ENCODE measurements around the gene CYTH3. TPM values are rescaled to one million over a fixed set of nuclear protein-coding genes. Genes with fewer than 3 reads are reported as not detected.
"Not testable (repeated sequence)": the region's sequence is repeated elsewhere in the genome, so short reads cannot be mapped to it uniquely, and the experiment has no call there.

CYTH3 gene, protein sequence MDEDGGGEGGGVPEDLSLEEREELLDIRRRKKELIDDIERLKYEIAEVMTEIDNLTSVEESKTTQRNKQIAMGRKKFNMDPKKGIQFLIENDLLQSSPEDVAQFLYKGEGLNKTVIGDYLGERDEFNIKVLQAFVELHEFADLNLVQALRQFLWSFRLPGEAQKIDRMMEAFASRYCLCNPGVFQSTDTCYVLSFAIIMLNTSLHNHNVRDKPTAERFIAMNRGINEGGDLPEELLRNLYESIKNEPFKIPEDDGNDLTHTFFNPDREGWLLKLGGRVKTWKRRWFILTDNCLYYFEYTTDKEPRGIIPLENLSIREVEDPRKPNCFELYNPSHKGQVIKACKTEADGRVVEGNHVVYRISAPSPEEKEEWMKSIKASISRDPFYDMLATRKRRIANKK
- total RNA-seq: 1 to 10 TPM; 1.6 to 2.0 TPM

- Mint-ChIP-seq H3K27ac (no peak within 1 kb of the TSS), H3K4me1 (ENCODE audit: low read depth) (peaks cover 15% of the 10 kb centered on the region), H3K4me3 (peak within 1 kb of the TSS; percentile 80), H3K36me3 (no peaks in the 10 kb centered on the region), H3K9me3 (no peaks in the 10 kb centered on the region), H3K27me3 (peaks cover 26% of the 10 kb centered on the region)
- ChIA-PET POLR2A (interaction anchor here (1.2 kb wide), 1 partner anchor 51 kb away, joined by 5 read pairs; no protein-coding TSS in a partner anchor), CTCF (no interaction called here)
- peak; percentile 82 for DNase-seq
- intact Hi-C loops (cut with micrococcal nuclease): loop anchor here (5.0 kb wide), 1 partner anchor 50 kb away; no protein-coding TSS in a partner anchor
These were observed at the start of gene CYTH3 for GRCh38 chr7:6272481-6273323. TSS of gene CYTH3 (minus strand) at chr7:6272624. CDS start at chr7:6272507, 117 bp downstream.

DNA sequence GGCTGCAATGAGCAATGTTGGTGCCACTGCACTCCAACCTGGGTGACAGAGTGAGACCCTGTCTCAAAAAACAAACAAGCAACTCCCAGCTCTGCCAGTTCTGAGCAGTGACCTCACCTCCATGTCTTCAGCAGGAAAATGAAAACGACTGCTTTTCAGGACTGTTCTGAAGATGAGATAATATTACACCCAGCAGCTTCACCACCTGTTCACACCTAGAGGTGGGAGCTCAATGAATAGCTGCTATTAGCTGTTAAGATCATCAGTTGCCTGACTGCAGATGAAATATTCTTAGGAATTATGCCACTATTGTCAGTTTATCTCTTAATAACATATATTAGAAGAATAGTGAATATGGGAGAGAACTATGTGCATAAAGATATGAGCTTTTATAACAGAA is 48.4 kb upstream of the CYTH3 start:
- Mint-ChIP-seq H3K27me3 (no peaks in the 10 kb centered on the region), H3K27ac (no peak overlapping the region), H3K4me1 (ENCODE audit: low read depth) (peaks cover 2% of the 10 kb centered on the region), H3K9me3 (no peaks in the 10 kb centered on the region), H3K4me3 (no peak overlapping the region), H3K36me3 (no peaks in the 10 kb centered on the region)
- intact Hi-C loops (cut with micrococcal nuclease): loop anchor here (5.0 kb wide), 2 partner anchors 158 to 313 kb away; partner anchors contain the start of genes AIMP2 and PMS2
- ChIA-PET CTCF (interaction anchor here (0.6 to 1.1 kb wide), 4 partner anchors 9 to 336 kb away, joined by 3 to 4 read pairs (median 3); no protein-coding TSS in a partner anchor), POLR2A (no interaction called here)
- no peak for DNase-seq

DNA sequence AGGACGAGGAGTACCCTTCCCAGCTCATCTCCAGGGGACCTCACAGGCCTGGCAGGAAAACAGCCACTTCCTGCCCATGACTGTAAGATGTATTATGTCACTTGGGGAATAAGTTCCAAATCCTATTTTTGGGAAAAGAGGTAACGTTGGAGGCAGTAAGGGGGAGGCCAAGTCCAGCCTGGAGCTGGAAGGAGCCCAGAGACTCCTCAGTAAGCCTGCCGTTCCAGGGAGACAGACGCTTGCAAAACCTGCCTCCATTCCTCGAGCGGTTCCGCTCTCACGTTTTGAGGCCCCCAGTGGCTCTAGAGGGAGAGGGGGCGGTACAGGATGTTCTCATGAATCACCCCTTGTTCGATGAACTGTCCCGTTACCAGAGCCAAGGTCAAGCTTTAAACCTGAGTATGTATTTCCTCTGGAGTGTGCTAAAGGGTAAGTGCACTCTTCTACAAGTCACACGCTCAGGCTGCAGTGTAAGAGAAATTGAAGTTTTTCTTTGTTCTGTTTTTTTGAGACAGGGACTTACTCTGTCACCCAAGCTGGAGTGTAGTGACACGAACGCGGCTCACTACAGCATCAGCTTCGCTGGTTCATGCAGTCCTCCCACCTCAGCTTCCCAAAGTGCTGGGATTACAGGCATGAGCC is 45.5 kb upstream of the CYTH3 start:
- POLR2A ChIA-PET: no interaction called here
- Mint-ChIP-seq H3K36me3 (no peaks in the 10 kb centered on the region), H3K4me1 (ENCODE audit: low read depth) (no peaks in the 10 kb centered on the region), H3K27me3 (no peaks in the 10 kb centered on the region), H3K4me3 (no peak overlapping the region), H3K27ac (no peak overlapping the region), H3K9me3 (no peaks in the 10 kb centered on the region)
- CTCF ChIA-PET: interaction anchor here (0.7 kb wide), 1 partner anchor 97 kb away, joined by 3 read pairs; no protein-coding TSS in a partner anchor
- intact Hi-C loops (cut with micrococcal nuclease): no loop called here
- DNase-seq: no peak

- Mint-ChIP-seq H3K4me3 (no peak overlapping the region), H3K36me3 (no peaks in the 10 kb centered on the region), H3K9me3 (no peaks in the 10 kb centered on the region), H3K27ac (no peak overlapping the region), H3K27me3 (no peaks in the 10 kb centered on the region), H3K4me1 (ENCODE audit: low read depth) (no peaks in the 10 kb centered on the region)
- DNase-seq: no peak
- ChIA-PET CTCF (no interaction called here), POLR2A (no interaction called here)
- intact Hi-C loops (cut with micrococcal nuclease): no loop called here
These were observed 43.8 kb upstream of the CYTH3 start for GRCh38 chr7:6316226-6316625.

DNA sequence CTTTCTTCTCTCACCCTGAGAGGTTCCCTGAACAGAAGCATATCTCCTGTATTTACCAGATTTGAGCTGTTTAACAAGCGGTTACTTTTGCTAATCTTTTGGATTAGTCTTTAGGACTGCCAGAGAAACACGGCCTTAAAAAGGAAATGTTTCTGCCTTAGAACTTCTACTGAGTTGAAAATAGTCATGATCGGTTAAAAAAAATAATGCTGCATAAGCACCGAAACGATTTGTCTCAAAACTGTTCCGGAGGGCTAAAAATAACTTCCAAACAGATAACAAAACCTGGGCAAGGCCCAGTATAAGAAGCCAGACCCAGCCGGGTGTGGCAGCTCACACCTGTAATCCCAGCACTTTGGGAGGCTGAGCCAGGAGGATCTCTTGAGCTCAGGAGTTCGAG is 43.3 kb upstream of the CYTH3 start:
- CTCF ChIA-PET: no interaction called here
- POLR2A ChIA-PET: no interaction called here
- Mint-ChIP-seq H3K4me3 (no peak overlapping the region), H3K9me3 (no peaks in the 10 kb centered on the region), H3K27me3 (no peaks in the 10 kb centered on the region), H3K4me1 (ENCODE audit: low read depth) (no peaks in the 10 kb centered on the region), H3K27ac (no peak overlapping the region), H3K36me3 (no peaks in the 10 kb centered on the region)
- intact Hi-C loops (cut with micrococcal nuclease): no loop called here
- DNase-seq: no peak

- ChIA-PET POLR2A (no interaction called here), CTCF (no interaction called here)
These were observed 38.0 kb upstream of the CYTH3 start for GRCh38 chr7:6310271-6310993.

DNA sequence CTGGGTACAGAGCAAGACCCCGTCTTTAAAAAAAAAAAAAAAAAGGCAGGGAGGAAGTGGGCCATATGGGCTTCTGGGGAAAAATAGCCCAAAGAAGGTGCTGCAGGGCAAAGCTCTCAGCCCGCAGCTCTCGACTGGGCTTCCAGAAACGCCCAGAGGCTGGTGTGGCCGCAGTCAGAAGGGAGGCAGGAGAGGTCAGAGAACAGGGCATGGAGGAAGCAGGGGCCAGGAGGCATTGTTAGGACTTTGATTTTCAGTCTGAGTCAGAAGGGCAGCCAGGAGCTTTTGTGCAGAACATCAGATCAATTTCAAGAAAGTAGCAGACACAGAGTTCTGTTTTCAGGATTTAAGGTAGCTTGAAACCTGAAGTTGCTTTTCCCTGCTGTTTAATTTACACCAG is 35.3 kb upstream of the CYTH3 start:
- Mint-ChIP-seq H3K27ac (no peak overlapping the region), H3K36me3 (no peaks in the 10 kb centered on the region), H3K4me1 (ENCODE audit: low read depth) (no peaks in the 10 kb centered on the region), H3K4me3 (no peak overlapping the region), H3K9me3 (no peaks in the 10 kb centered on the region), H3K27me3 (no peaks in the 10 kb centered on the region)
- DNase-seq: no peak
- intact Hi-C loops (cut with micrococcal nuclease): no loop called here
- ChIA-PET POLR2A (no interaction called here), CTCF (no interaction called here)

More at GRCh38 chr7:6310271-6310993, 38.0 kb upstream of the CYTH3 start:
- H3K36me3 Mint-ChIP-seq: no peaks in the 10 kb centered on the region
- H3K27ac Mint-ChIP-seq: no peak overlapping the region
- no peaks in the 10 kb centered on the region for H3K9me3 Mint-ChIP-seq
- H3K4me1 Mint-ChIP-seq (ENCODE audit: low read depth): no peaks in the 10 kb centered on the region
- no peak overlapping the region for H3K4me3 Mint-ChIP-seq
- intact Hi-C loops (cut with micrococcal nuclease): no loop called here
- H3K27me3 Mint-ChIP-seq: no peaks in the 10 kb centered on the region
- DNase-seq: no peak

DNA sequence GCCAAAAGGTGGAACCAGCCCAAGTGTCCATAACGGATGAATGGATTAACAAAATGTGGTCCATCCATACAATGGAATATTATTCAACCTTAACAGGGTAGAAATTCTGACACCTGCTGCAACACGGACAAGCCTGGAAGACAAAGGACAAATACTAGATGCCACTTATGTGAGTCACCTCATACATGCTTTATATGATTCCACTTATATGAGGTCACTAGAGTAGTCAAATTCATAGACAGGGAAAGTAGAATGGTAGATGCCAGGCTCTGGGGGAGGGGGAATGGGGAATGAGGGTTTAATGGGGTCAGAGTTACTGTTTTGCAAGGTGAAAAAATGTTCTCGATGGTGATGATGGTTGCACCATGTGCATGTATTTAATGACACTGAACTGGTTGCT is 34.0 kb upstream of the CYTH3 start:
- Mint-ChIP-seq H3K36me3 (no peaks in the 10 kb centered on the region), H3K9me3 (no peaks in the 10 kb centered on the region), H3K27ac (no peak overlapping the region), H3K4me1 (ENCODE audit: low read depth) (no peaks in the 10 kb centered on the region), H3K27me3 (no peaks in the 10 kb centered on the region), H3K4me3 (no peak overlapping the region)
- DNase-seq: no peak
- POLR2A ChIA-PET: no interaction called here
- intact Hi-C loops (cut with micrococcal nuclease): no loop called here
- CTCF ChIA-PET: no interaction called here

DNA sequence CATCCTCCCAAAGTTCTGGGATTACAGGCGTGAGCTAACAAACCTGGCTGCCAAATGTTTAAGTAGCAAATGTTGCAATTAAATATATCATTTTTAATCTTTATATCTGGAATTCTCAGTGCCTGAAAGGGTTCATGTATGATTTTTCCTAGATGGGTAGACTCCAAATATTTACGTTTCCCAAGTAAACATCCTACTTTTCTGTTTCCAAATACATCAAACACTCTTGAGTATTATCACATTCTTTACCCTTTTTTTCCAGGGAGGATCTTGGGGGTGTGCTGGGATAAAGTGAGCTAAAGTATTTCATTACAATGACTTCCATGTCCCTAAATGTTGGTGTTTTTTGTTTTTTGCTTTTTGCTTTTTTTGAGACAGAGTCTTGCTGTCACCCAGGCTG is 32.9 kb upstream of the CYTH3 start:
- ChIA-PET CTCF (no interaction called here), POLR2A (no interaction called here)
- H3K36me3 Mint-ChIP-seq: no peaks in the 10 kb centered on the region
- no peaks in the 10 kb centered on the region for H3K9me3 Mint-ChIP-seq
- H3K4me3 Mint-ChIP-seq: no peak overlapping the region
- H3K27me3 Mint-ChIP-seq: no peaks in the 10 kb centered on the region
- DNase-seq: no peak
- no peaks in the 10 kb centered on the region for H3K4me1 Mint-ChIP-seq (ENCODE audit: low read depth)
- intact Hi-C loops (cut with micrococcal nuclease): no loop called here
- H3K27ac Mint-ChIP-seq: no peak overlapping the region

GRCh38 chr7:6301446-6301845 is 29.0 kb upstream of the CYTH3 start:
- H3K4me1 Mint-ChIP-seq (ENCODE audit: low read depth); H3K4me3 Mint-ChIP-seq; DNase-seq; intact Hi-C loops (cut with micrococcal nuclease); H3K36me3 Mint-ChIP-seq; H3K27ac Mint-ChIP-seq; H3K27me3 Mint-ChIP-seq; H3K9me3 Mint-ChIP-seq; POLR2A ChIA-PET; CTCF ChIA-PET: not testable (repeated sequence)

DNA sequence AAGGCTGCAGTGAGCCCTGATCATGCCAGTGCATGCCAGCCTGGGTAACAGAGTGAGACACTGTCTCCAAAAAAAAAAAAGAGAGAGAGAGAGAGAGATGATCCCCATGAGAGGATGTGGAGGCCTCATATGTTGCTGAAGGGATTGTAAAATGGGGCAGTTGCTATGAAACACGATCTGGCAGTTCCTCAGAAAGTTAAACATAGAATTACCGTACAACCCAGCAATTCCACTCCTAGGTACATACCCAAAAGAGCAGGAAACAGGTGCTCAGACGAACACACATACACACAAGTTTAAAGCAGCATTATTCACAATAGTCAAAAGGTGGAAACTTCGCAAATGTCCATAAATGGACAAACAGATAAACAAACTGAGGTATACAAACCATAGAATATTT is 27.4 kb upstream of the CYTH3 start:
- ChIA-PET CTCF (no interaction called here), POLR2A (no interaction called here)
- DNase-seq: no peak
- no peak overlapping the region for H3K27ac Mint-ChIP-seq
- peaks cover 1% of the 10 kb centered on the region for H3K27me3 Mint-ChIP-seq
- H3K4me1 Mint-ChIP-seq (ENCODE audit: low read depth): no peaks in the 10 kb centered on the region
- H3K4me3 Mint-ChIP-seq: no peak overlapping the region
- H3K36me3 Mint-ChIP-seq: no peaks in the 10 kb centered on the region
- intact Hi-C loops (cut with micrococcal nuclease): no loop called here
- no peaks in the 10 kb centered on the region for H3K9me3 Mint-ChIP-seq

- no peak overlapping the region for H3K27ac Mint-ChIP-seq
- ChIA-PET CTCF (no interaction called here), POLR2A (no interaction called here)
- H3K9me3 Mint-ChIP-seq: no peaks in the 10 kb centered on the region
- intact Hi-C loops (cut with micrococcal nuclease): no loop called here
- peaks cover 4% of the 10 kb centered on the region for H3K4me1 Mint-ChIP-seq (ENCODE audit: low read depth)
- H3K27me3 Mint-ChIP-seq: peaks cover 1% of the 10 kb centered on the region
- no peak for DNase-seq
- H3K36me3 Mint-ChIP-seq: no peaks in the 10 kb centered on the region
- H3K4me3 Mint-ChIP-seq: no peak overlapping the region
These were observed 22.4 kb upstream of the CYTH3 start for GRCh38 chr7:6294839-6295238.
